ENCODE measurements around the gene MEI1.

DNA sequence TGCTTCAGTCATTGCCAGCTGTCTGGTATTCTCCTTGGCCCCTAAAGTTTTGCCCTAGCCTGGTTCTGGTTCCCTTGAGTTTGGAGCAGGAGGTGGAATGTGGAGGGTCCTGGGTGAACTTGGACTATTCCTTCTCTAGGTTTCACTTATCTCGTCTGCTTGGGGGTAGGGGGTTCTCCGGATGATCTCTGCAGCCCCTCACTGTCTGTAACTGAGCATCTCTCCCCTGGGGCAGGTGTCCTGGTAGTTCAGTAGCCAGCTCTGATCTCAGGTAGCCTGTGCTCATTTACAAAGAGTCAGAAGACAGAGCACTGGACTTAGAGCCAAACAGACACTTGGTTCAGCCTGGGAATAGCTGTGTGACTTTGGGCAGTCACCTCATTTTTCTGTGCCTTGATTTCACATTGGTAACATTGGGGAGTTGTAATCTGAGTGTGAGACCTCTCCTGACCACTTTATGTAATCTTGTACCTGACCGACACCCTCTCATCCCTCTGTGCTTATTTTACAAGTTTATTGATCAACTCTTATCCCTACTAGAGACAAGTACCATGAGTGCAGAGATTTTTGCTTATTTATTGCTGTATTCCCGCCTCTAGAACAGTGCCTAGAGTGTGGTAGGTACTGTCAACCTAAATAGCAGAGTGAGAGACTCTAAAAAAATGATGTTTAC lies 102.0 kb downstream of the MEI1 start:
- TF ChIP-seq, protein P1, sequence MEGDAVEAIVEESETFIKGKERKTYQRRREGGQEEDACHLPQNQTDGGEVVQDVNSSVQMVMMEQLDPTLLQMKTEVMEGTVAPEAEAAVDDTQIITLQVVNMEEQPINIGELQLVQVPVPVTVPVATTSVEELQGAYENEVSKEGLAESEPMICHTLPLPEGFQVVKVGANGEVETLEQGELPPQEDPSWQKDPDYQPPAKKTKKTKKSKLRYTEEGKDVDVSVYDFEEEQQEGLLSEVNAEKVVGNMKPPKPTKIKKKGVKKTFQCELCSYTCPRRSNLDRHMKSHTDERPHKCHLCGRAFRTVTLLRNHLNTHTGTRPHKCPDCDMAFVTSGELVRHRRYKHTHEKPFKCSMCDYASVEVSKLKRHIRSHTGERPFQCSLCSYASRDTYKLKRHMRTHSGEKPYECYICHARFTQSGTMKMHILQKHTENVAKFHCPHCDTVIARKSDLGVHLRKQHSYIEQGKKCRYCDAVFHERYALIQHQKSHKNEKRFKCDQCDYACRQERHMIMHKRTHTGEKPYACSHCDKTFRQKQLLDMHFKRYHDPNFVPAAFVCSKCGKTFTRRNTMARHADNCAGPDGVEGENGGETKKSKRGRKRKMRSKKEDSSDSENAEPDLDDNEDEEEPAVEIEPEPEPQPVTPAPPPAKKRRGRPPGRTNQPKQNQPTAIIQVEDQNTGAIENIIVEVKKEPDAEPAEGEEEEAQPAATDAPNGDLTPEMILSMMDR (IDR thresholded peaks at IDR 0.05; ENCODE audit: low read depth, low read length, missing input control), result no peak
- TF ChIP-seq TAF1 (conservative IDR thresholded peaks at IDR 0.05) (no peak), EGR1 (IDR thresholded peaks at IDR 0.05; ENCODE audit: low read depth in 2 of 2) (no peak), GABPA (IDR thresholded peaks at IDR 0.05 in 1 of 2, conservative IDR thresholded peaks at IDR 0.05 in 1 of 2) (no peak), SP1 (IDR thresholded peaks at IDR 0.05) (no peak), JUND (IDR thresholded peaks at IDR 0.05) (no peak), HNF4G (IDR thresholded peaks at IDR 0.05) (no peak), YY1 (IDR thresholded peaks at IDR 0.05) (no peak), NR2F2 (IDR thresholded peaks at IDR 0.05) (no peak), RAD21 (IDR thresholded peaks at IDR 0.05) (no peak), FOXA1 (IDR thresholded peaks at IDR 0.05) (no peak)
- TF ChIP-seq, protein P2, sequence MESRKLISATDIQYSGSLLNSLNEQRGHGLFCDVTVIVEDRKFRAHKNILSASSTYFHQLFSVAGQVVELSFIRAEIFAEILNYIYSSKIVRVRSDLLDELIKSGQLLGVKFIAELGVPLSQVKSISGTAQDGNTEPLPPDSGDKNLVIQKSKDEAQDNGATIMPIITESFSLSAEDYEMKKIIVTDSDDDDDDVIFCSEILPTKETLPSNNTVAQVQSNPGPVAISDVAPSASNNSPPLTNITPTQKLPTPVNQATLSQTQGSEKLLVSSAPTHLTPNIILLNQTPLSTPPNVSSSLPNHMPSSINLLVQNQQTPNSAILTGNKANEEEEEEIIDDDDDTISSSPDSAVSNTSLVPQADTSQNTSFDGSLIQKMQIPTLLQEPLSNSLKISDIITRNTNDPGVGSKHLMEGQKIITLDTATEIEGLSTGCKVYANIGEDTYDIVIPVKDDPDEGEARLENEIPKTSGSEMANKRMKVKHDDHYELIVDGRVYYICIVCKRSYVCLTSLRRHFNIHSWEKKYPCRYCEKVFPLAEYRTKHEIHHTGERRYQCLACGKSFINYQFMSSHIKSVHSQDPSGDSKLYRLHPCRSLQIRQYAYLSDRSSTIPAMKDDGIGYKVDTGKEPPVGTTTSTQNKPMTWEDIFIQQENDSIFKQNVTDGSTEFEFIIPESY (IDR thresholded peaks at IDR 0.05), result no peak
- TF ChIP-seq, protein P3, sequence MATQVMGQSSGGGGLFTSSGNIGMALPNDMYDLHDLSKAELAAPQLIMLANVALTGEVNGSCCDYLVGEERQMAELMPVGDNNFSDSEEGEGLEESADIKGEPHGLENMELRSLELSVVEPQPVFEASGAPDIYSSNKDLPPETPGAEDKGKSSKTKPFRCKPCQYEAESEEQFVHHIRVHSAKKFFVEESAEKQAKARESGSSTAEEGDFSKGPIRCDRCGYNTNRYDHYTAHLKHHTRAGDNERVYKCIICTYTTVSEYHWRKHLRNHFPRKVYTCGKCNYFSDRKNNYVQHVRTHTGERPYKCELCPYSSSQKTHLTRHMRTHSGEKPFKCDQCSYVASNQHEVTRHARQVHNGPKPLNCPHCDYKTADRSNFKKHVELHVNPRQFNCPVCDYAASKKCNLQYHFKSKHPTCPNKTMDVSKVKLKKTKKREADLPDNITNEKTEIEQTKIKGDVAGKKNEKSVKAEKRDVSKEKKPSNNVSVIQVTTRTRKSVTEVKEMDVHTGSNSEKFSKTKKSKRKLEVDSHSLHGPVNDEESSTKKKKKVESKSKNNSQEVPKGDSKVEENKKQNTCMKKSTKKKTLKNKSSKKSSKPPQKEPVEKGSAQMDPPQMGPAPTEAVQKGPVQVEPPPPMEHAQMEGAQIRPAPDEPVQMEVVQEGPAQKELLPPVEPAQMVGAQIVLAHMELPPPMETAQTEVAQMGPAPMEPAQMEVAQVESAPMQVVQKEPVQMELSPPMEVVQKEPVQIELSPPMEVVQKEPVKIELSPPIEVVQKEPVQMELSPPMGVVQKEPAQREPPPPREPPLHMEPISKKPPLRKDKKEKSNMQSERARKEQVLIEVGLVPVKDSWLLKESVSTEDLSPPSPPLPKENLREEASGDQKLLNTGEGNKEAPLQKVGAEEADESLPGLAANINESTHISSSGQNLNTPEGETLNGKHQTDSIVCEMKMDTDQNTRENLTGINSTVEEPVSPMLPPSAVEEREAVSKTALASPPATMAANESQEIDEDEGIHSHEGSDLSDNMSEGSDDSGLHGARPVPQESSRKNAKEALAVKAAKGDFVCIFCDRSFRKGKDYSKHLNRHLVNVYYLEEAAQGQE (IDR thresholded peaks at IDR 0.05), result no peak
- TF ChIP-seq, protein P4, sequence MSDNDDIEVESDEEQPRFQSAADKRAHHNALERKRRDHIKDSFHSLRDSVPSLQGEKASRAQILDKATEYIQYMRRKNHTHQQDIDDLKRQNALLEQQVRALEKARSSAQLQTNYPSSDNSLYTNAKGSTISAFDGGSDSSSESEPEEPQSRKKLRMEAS (IDR thresholded peaks at IDR 0.05), result no peak

Measured in liver (tissue), 3 donors.